PFSK-1 (cell line): Measurements from ENCODE around the gene REXO2.

Experiments used
- FOXP2 ChIP-seq: optimal IDR thresholded peaks from 2 replicates; pipeline ENCODE3; 2011; ENCODE audit warnings: borderline replicate concordance, control low read depth, inconsistent platforms; ENCODE audit not compliant: insufficient read depth; ENCODE audit errors: extremely low read length, extremely low read depth
- POLR2AphosphoS5 ChIP-seq: IDR thresholded peaks from 2 replicates; pipeline ENCODE4 v1.6.1; 2012; ENCODE audit warnings: low read depth, mild to moderate bottlenecking, control low read depth, low read length, moderate library complexity
- SIN3A ChIP-seq: IDR thresholded peaks from 2 replicates; pipeline ENCODE4 v1.6.1; 2012; ENCODE audit warnings: mild to moderate bottlenecking, low read length, moderate library complexity, borderline replicate concordance; ENCODE audit not compliant: insufficient read depth
- TAF1 ChIP-seq: IDR thresholded peaks from 2 replicates; pipeline ENCODE4 v1.6.1; 2012; ENCODE audit warnings: low read length, control low read depth, borderline replicate concordance; ENCODE audit not compliant: insufficient read depth
- TF ChIP-seq, protein P1 (sequence below), 2 experiments: IDR thresholded peaks; 2 replicates each; pipeline versions ENCODE4 v1.6.1 to v1.8.0; 2011 to 2012; ENCODE audit warnings: low read depth in 2 of 2, low read length in 2 of 2, control low read depth in 1 of 2, inconsistent platforms in 1 of 2, mild to moderate bottlenecking in 1 of 2, moderate library complexity in 1 of 2; ENCODE audit not compliant: insufficient read depth in 1 of 2

REXO2 gene

DNA sequence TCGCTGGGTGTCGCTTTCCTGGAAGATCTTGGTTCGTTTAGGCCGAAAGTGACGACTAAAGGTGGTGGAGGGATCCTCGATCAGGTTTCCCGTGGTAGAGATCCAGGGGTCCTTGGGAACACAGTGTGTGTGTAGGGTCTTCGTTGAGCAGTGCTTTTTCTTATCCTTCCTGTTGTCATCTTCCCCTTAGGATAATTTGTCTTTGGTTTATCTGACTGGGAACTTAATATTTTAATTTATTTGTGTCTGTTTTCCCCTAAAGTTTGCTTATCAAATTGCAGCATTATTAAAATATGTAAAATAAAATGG, 38.4 kb upstream of the REXO2 start:
- TF ChIP-seq FOXP2 (no peak), SIN3A (no peak), TAF1 (no peak), POLR2AphosphoS5 (no peak)
- TF ChIP-seq, protein P1, sequence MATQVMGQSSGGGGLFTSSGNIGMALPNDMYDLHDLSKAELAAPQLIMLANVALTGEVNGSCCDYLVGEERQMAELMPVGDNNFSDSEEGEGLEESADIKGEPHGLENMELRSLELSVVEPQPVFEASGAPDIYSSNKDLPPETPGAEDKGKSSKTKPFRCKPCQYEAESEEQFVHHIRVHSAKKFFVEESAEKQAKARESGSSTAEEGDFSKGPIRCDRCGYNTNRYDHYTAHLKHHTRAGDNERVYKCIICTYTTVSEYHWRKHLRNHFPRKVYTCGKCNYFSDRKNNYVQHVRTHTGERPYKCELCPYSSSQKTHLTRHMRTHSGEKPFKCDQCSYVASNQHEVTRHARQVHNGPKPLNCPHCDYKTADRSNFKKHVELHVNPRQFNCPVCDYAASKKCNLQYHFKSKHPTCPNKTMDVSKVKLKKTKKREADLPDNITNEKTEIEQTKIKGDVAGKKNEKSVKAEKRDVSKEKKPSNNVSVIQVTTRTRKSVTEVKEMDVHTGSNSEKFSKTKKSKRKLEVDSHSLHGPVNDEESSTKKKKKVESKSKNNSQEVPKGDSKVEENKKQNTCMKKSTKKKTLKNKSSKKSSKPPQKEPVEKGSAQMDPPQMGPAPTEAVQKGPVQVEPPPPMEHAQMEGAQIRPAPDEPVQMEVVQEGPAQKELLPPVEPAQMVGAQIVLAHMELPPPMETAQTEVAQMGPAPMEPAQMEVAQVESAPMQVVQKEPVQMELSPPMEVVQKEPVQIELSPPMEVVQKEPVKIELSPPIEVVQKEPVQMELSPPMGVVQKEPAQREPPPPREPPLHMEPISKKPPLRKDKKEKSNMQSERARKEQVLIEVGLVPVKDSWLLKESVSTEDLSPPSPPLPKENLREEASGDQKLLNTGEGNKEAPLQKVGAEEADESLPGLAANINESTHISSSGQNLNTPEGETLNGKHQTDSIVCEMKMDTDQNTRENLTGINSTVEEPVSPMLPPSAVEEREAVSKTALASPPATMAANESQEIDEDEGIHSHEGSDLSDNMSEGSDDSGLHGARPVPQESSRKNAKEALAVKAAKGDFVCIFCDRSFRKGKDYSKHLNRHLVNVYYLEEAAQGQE (IDR thresholded peaks at IDR 0.05; ENCODE audit: insufficient read depth in 1 of 2, low read depth in 2 of 2, low read length in 2 of 2): no peak

DNA sequence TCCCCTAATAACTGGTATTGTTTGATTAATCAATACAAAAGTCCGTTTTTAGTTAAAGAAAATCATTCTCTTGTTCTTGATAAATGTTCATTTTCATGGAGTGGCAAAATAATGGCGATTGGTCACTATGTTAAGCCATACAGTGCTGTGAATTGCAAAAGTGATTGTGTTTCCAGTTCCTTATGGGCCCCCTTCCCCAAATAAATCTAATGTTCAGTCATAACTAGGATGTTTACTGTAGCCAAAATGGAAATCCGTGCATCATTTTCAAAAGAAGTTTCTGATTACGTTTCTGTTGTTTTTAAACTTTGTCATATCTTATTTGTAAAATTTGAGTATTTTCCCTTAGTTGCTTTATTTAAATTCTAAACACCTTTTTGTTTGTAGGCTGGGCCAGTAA, 38.0 kb upstream of the REXO2 start:
- TF ChIP-seq, protein P1 (IDR thresholded peaks at IDR 0.05; ENCODE audit: insufficient read depth in 1 of 2, low read depth in 2 of 2, low read length in 2 of 2): no peak

DNA sequence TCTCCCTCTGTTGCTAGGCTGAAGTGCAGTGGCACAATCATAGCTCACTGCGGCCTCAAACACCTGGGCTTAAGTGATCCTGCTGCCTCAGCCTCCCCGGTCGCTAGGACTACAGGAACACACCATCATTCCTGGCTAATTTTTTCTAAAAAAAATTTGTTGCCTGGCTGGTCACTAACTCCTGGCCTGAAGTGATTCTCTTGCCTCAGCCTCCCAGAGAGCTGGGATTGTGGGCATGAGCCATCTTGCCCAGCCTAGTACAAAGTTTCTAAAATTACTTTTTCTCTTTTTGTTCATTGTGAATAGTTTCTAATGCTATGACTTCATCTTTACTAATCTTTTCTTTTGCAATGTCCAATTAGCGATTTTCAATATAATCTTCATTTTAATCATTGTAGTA, 26.3 kb upstream of the REXO2 start:
- TF ChIP-seq TAF1 (no peak), POLR2AphosphoS5 (no peak)
- TF ChIP-seq, protein P1 (IDR thresholded peaks at IDR 0.05; ENCODE audit: insufficient read depth in 1 of 2, low read depth in 2 of 2, low read length in 2 of 2): no peak

DNA sequence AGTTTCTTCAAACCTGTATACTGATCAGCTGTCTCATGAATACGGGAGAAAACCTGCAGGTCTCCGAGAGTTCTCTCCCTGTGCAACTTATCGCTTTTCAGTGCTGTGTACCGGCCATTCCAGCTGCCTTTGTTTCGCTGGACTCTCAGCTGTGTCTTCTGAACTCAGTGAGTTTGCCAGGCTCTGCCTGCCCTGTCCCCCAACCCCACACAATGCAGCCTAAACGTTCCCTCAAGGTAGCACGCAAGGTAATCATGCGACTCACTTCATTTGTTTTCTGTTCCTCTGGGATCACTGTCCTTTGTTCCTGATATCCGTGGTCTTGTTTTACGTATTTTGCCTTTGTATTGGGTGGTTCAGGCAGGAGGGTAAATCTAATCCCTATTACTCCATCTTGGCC, 25.3 kb upstream of the REXO2 start:
- TF ChIP-seq TAF1: no peak
- TF ChIP-seq SIN3A: no peak
- TF ChIP-seq FOXP2: no peak
- TF ChIP-seq, protein P1 (IDR thresholded peaks at IDR 0.05; ENCODE audit: insufficient read depth in 1 of 2, low read depth in 2 of 2, low read length in 2 of 2): no peak
- no peak for TF ChIP-seq POLR2AphosphoS5

DNA sequence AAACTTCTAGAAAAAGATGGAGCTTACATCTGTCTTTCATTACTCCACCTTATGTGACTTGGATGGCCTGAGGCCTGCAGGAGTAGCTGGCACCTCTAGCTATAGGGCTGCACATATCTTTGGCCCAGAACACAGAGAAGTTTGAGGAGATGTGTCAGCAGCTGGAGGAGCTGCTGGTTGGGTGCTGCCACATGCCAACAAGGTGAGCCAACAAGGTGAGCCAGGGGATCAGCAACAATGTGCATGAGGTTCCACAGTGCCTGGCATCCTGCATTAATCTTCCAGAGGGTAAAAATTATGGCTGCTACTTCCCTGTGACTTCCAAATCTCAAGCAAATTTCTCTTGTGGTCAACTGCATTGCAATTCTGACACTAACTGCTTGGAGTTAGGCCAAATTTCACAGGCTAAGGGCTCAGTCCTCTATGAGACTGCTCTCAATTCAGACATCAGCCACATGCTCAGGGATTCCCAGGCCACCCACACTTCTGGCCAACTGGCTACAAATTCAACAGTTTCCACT, 22.8 kb upstream of the REXO2 start:
- TF ChIP-seq FOXP2: no peak
- no peak for TF ChIP-seq TAF1
- no peak for TF ChIP-seq SIN3A
- no peak for TF ChIP-seq POLR2AphosphoS5
- TF ChIP-seq, protein P1 (IDR thresholded peaks at IDR 0.05; ENCODE audit: insufficient read depth in 1 of 2, low read depth in 2 of 2, low read length in 2 of 2): no peak
